Suprapubic skin (tissue), 3 donors: Measurements from ENCODE around the gene ETS1.

Source experiments
- POLR2A ChIP-seq, 2 donors: fragments of 450-650 bp; IDR thresholded peaks; one replicate each; pipeline ENCODE4 v1.6.1; 2017; ENCODE audit warnings: antibody characterized with exemption in 2 of 2, mild to moderate bottlenecking in 2 of 2, moderate library complexity in 2 of 2
- TF ChIP-seq, protein P1 (sequence below), 2 donors: fragments of 200-600 bp in 1 of 2; fragments of 450-650 bp in 1 of 2; sonication (generic) in 1 of 2; IDR thresholded peaks; one replicate each; pipeline ENCODE4 v1.5.1; 2016 to 2019; ENCODE audit warnings: antibody characterized with exemption in 2 of 2, mild to moderate bottlenecking in 1 of 2, moderate library complexity in 1 of 2

DNA sequence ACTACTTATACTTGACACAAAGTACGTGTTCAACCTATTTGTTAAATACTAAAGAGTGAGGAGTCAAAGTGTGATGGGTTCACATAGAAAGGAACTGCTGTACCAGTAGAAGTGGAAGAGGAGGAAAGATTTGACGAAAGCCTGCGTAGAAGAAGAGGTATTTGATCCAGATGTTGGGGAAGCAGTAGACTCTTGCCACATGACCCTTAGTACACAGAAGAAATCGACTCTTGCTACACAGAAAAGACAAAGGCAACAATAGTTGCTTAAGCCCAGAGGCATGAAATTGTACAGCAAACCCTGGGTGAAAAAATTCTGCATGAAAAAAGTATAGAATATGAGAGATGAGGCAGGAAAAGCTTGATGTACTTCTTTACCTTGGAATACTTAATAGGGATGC lies 152.9 kb downstream of the ETS1 start:
- TF ChIP-seq, protein P1, sequence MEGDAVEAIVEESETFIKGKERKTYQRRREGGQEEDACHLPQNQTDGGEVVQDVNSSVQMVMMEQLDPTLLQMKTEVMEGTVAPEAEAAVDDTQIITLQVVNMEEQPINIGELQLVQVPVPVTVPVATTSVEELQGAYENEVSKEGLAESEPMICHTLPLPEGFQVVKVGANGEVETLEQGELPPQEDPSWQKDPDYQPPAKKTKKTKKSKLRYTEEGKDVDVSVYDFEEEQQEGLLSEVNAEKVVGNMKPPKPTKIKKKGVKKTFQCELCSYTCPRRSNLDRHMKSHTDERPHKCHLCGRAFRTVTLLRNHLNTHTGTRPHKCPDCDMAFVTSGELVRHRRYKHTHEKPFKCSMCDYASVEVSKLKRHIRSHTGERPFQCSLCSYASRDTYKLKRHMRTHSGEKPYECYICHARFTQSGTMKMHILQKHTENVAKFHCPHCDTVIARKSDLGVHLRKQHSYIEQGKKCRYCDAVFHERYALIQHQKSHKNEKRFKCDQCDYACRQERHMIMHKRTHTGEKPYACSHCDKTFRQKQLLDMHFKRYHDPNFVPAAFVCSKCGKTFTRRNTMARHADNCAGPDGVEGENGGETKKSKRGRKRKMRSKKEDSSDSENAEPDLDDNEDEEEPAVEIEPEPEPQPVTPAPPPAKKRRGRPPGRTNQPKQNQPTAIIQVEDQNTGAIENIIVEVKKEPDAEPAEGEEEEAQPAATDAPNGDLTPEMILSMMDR (IDR thresholded peaks at IDR 0.05), result no peak
- no peak for TF ChIP-seq POLR2A (IDR thresholded peaks at IDR 0.05)
